ENCODE measurements around the gene DNM3. TPM values are rescaled to one million over a fixed set of nuclear protein-coding genes. Genes with fewer than 3 reads are reported as not detected.

Gene DNM3
- total RNA-seq, 1 donor from 2014 or later = 2.1 TPM

GRCh38 chr1:171910786-171911185 is 69.5 kb downstream of the DNM3 start:
- TF ChIP-seq, protein P1, sequence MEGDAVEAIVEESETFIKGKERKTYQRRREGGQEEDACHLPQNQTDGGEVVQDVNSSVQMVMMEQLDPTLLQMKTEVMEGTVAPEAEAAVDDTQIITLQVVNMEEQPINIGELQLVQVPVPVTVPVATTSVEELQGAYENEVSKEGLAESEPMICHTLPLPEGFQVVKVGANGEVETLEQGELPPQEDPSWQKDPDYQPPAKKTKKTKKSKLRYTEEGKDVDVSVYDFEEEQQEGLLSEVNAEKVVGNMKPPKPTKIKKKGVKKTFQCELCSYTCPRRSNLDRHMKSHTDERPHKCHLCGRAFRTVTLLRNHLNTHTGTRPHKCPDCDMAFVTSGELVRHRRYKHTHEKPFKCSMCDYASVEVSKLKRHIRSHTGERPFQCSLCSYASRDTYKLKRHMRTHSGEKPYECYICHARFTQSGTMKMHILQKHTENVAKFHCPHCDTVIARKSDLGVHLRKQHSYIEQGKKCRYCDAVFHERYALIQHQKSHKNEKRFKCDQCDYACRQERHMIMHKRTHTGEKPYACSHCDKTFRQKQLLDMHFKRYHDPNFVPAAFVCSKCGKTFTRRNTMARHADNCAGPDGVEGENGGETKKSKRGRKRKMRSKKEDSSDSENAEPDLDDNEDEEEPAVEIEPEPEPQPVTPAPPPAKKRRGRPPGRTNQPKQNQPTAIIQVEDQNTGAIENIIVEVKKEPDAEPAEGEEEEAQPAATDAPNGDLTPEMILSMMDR (IDR thresholded peaks at IDR 0.05) = no peak
- ChIA-PET POLR2A (no interaction called here), CTCF (no interaction called here)
- Mint-ChIP-seq H3K4me3 (no peak overlapping the region), H3K36me3 (ENCODE audit: low read depth) (no peaks in the 10 kb centered on the region), H3K9me3 (no peaks in the 10 kb centered on the region), H3K27me3 (no peaks in the 10 kb centered on the region), H3K27ac (no peak overlapping the region), H3K4me1 (no peaks in the 10 kb centered on the region)
- intact Hi-C loops (cut with micrococcal nuclease) = no loop called here
- ATAC-seq (ENCODE audit: low read depth) = no peak
- DNase-seq = no peak

- ChIA-PET CTCF (no interaction called here), POLR2A (no interaction called here)
- no peaks in the 10 kb centered on the region for H3K4me1 Mint-ChIP-seq
Observed at GRCh38 chr1:171911506-171911905, 70.2 kb downstream of the DNM3 start.

GRCh38 chr1:171912509-171913175 is 71.3 kb downstream of the DNM3 start:
- TF ChIP-seq, protein P1 (IDR thresholded peaks at IDR 0.05) = no peak
- DNase-seq = no peak
- ChIA-PET POLR2A (no interaction called here), CTCF (no interaction called here)
- no peaks in the 10 kb centered on the region for H3K9me3 Mint-ChIP-seq
- no peak overlapping the region for H3K4me3 Mint-ChIP-seq
- no peaks in the 10 kb centered on the region for H3K27me3 Mint-ChIP-seq
- intact Hi-C loops (cut with micrococcal nuclease) = no loop called here
- no peak for ATAC-seq (ENCODE audit: low read depth)
- no peaks in the 10 kb centered on the region for H3K36me3 Mint-ChIP-seq (ENCODE audit: low read depth)
- no peak overlapping the region for H3K27ac Mint-ChIP-seq
- no peaks in the 10 kb centered on the region for H3K4me1 Mint-ChIP-seq

More at GRCh38 chr1:171911506-171911905, 70.2 kb downstream of the DNM3 start:
- ATAC-seq (ENCODE audit: low read depth) (no peak), DNase-seq (no peak)
- H3K36me3 Mint-ChIP-seq (ENCODE audit: low read depth) = no peaks in the 10 kb centered on the region
- H3K27me3 Mint-ChIP-seq = no peaks in the 10 kb centered on the region
- H3K27ac Mint-ChIP-seq = no peak overlapping the region
- TF ChIP-seq, protein P1 (IDR thresholded peaks at IDR 0.05) = no peak
- H3K4me3 Mint-ChIP-seq = no peak overlapping the region
- H3K9me3 Mint-ChIP-seq = no peaks in the 10 kb centered on the region
- intact Hi-C loops (cut with micrococcal nuclease) = no loop called here

GRCh38 chr1:171913385-171913784 is 72.1 kb downstream of the DNM3 start:
- no peak for ATAC-seq (ENCODE audit: low read depth)

GRCh38 chr1:171916315-171916771 is 75.0 kb downstream of the DNM3 start:
- CTCF ChIA-PET = no interaction called here
- Mint-ChIP-seq H3K4me1 (no peaks in the 10 kb centered on the region), H3K36me3 (ENCODE audit: low read depth) (no peaks in the 10 kb centered on the region), H3K4me3 (no peak overlapping the region), H3K9me3 (no peaks in the 10 kb centered on the region), H3K27me3 (no peaks in the 10 kb centered on the region), H3K27ac (no peak overlapping the region)
- TF ChIP-seq, protein P1 (IDR thresholded peaks at IDR 0.05) = no peak
- ATAC-seq (ENCODE audit: low read depth) (no peak), DNase-seq (no peak)
- POLR2A ChIA-PET = no interaction called here
- intact Hi-C loops (cut with micrococcal nuclease) = no loop called here

More at GRCh38 chr1:171913385-171913784, 72.1 kb downstream of the DNM3 start:
- Mint-ChIP-seq H3K27me3 (no peaks in the 10 kb centered on the region), H3K27ac (no peak overlapping the region), H3K4me1 (no peaks in the 10 kb centered on the region), H3K36me3 (ENCODE audit: low read depth) (no peaks in the 10 kb centered on the region), H3K4me3 (no peak overlapping the region), H3K9me3 (no peaks in the 10 kb centered on the region)
- ChIA-PET CTCF (no interaction called here), POLR2A (no interaction called here)
- intact Hi-C loops (cut with micrococcal nuclease) = no loop called here
- TF ChIP-seq, protein P1 (IDR thresholded peaks at IDR 0.05) = no peak
- no peak for DNase-seq
